ENCODE measurements around the gene GEN1. TPM values are rescaled to one million over a fixed set of nuclear protein-coding genes. Genes with fewer than 3 reads are reported as not detected.

GEN1 gene
- total and polyA plus RNA-seq, 2 donors: 6.6 to 9.5 TPM

DNA sequence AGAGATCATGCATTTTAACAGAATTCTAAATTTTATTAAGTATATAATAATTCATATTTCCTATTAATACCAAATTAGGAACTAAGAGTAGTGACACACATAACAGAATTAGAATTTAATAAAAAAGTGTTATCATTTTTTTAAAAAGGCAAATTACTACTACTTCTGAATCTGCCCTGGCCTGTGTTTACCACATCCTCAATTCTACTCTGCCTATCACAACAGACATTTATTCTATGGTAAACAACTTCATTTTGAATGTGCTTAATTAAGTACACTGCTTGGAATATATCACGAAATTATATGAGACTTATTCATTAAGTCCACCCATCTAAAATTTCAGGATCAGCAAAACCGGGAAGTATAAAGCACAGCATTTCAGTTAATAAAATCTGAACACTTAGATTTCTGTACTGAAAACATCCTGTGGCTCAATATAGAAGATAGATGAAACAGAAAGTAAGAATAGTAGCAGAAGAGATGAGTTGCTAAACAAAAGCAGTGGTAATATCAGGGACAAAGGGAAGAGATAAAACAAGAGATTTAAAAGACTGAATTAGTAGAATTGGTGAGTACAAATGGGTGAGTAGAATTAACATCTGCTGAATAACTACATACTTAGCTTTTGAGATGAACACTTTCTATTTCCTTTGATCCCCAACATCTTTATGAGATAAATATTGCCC, 4.0 kb upstream of the GEN1 start:
- Histone ChIP-seq H3K4me3 (ENCODE audit: low read length in 2 of 2) (no peak overlapping the region), H3K9me3 (ENCODE audit: control insufficient read depth in 2 of 2, insufficient read depth in 1 of 2, low read length in 1 of 2) (peaks cover 0 to 3% of the 10 kb centered on the region in 2 donors), H3K27ac (ENCODE audit: low read depth in 1 of 2, low read length in 1 of 2) (no peak overlapping the region), H3K4me1 (ENCODE audit: control insufficient read depth in 2 of 2, insufficient read depth in 2 of 2, low read length in 2 of 2) (peaks cover 0 to 10% of the 10 kb centered on the region in 2 donors), H3K27me3 (ENCODE audit: control insufficient read depth in 2 of 2, insufficient read depth in 1 of 2, low read length in 1 of 2) (no peaks in the 10 kb centered on the region), H3K36me3 (ENCODE audit: control insufficient read depth in 2 of 2, insufficient read depth in 2 of 2, low read length in 1 of 2) (peaks cover 0 to 4% of the 10 kb centered on the region in 2 donors)
- no peak for DNase-seq (ENCODE audit: low read depth in 6 of 9, low spot score in 9 of 9)
- WGBS: 95% methylated on average over 2 of the region's 2 CpGs

GRCh38 chr2:17752246-17752645, 1.7 kb upstream of the GEN1 start:
- no peak overlapping the region for H3K27ac ChIP-seq (ENCODE audit: low read depth in 1 of 2, low read length in 1 of 2)
- H3K36me3 ChIP-seq (ENCODE audit: control insufficient read depth in 2 of 2, insufficient read depth in 2 of 2, low read length in 1 of 2): no peaks in the 10 kb centered on the region
- 84% methylated on average over 3 of the region's 3 CpGs for WGBS
- no peak for DNase-seq (ENCODE audit: low read depth in 6 of 9, low spot score in 9 of 9)
- peaks cover 0 to 3% of the 10 kb centered on the region in 2 donors for H3K9me3 ChIP-seq (ENCODE audit: control insufficient read depth in 2 of 2, insufficient read depth in 1 of 2, low read length in 1 of 2)
- peak overlapping the region in 1 of 2 donors; percentile 86 for H3K4me3 ChIP-seq (ENCODE audit: low read length in 2 of 2)
- H3K27me3 ChIP-seq (ENCODE audit: control insufficient read depth in 2 of 2, insufficient read depth in 1 of 2, low read length in 1 of 2): no peaks in the 10 kb centered on the region
- peaks cover 0 to 13% of the 10 kb centered on the region in 2 donors for H3K4me1 ChIP-seq (ENCODE audit: control insufficient read depth in 2 of 2, insufficient read depth in 2 of 2, low read length in 2 of 2)

DNA sequence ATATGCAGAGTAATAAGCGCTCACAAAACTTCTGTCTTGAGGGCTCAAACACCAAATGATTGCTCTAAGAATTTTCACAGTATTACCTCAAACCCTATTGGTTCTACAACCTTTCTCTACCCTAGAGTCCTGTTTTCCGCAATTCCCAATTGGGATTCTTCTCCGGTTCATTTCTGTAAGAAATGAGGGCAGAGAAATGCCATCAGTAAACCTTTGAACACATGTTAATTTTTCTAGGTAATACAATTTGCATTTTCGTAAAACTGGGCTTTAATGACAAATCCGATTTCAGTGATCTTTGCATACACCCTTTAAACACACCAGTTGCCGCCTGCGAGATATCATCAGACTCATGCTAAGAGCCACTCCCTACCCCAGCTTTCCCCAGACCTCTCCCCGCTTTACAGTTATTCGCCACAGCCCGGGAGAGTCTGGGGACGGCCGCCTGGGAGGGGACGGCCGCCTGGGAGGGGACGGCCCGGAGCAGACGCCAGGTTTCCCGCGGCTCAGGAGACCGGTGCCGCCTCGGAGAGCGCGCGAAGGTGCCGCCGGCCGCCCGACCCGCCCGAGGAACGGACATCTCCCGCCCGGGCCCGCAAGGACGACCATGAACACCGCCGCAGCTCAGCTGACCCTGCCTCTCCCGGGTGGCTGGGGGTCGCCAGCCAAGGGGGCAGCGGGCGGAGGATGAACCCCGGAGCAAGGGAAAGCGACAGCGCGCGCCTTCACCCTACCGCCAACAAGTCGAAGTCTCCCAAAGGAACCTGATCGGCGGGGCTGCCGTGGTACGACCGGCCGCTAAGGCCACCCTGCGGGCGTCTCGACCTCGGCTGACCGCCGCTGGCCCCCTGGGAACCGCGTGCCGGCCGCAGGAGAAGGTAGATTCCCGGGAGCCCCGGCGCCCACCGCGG, 791 bp upstream of the GEN1 start:
- peak overlapping the region; percentile 76 to 97 for H3K27ac ChIP-seq (ENCODE audit: low read depth in 1 of 2, low read length in 1 of 2)
- H3K4me1 ChIP-seq (ENCODE audit: control insufficient read depth in 2 of 2, insufficient read depth in 2 of 2, low read length in 2 of 2): peaks cover 0 to 13% of the 10 kb centered on the region in 2 donors
- peak in 3 of 9 donors; percentile 19 to 64 (median 28) for DNase-seq (ENCODE audit: low read depth in 6 of 9, low spot score in 9 of 9)

GRCh38 chr2:17754773-17755425, 961 bp downstream of the GEN1 start:
- H3K4me3 ChIP-seq (ENCODE audit: low read length in 2 of 2): peak overlapping the region; percentile 86 to 97
- no peak overlapping the region for H3K27ac ChIP-seq (ENCODE audit: low read depth in 1 of 2, low read length in 1 of 2)
- peaks cover 0 to 13% of the 10 kb centered on the region in 2 donors for H3K4me1 ChIP-seq (ENCODE audit: control insufficient read depth in 2 of 2, insufficient read depth in 2 of 2, low read length in 2 of 2)

More for the DNA sequence above, 791 bp upstream of the GEN1 start:
- Histone ChIP-seq H3K36me3 (ENCODE audit: control insufficient read depth in 2 of 2, insufficient read depth in 2 of 2, low read length in 1 of 2) (no peaks in the 10 kb centered on the region), H3K4me3 (ENCODE audit: low read length in 2 of 2) (peak overlapping the region; percentile 86 to 97), H3K27me3 (ENCODE audit: control insufficient read depth in 2 of 2, insufficient read depth in 1 of 2, low read length in 1 of 2) (no peaks in the 10 kb centered on the region), H3K9me3 (ENCODE audit: control insufficient read depth in 2 of 2, insufficient read depth in 1 of 2, low read length in 1 of 2) (peaks cover 0 to 3% of the 10 kb centered on the region in 2 donors)
- WGBS: 3% methylated on average over 70 of the region's 70 CpGs

DNA sequence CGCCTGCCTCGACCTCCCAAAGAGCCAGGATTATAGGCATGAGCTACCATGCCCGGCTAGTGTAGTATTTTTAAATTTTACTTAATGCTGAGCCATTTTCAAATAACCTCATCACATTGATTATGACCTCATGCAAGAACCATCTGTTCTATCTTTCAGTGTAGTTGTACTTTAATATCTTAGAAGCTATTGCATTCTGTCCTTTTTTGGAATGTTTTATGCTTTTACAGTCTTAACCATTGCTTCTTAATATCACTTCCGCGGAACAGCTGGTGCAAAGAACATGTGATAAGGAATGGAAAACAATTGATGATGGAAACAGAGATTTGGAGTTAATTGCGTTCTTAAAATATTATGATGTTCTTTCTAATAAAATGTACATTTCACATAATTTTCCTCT, 2.7 kb downstream of the GEN1 start:
- WGBS: 97% methylated on average over 6 of the region's 6 CpGs
- Histone ChIP-seq H3K4me1 (ENCODE audit: control insufficient read depth in 2 of 2, insufficient read depth in 2 of 2, low read length in 2 of 2) (peaks cover 0 to 13% of the 10 kb centered on the region in 2 donors), H3K27ac (ENCODE audit: low read depth in 1 of 2, low read length in 1 of 2) (no peak overlapping the region)

More at GRCh38 chr2:17754773-17755425, 961 bp downstream of the GEN1 start:
- no peaks in the 10 kb centered on the region for H3K27me3 ChIP-seq (ENCODE audit: control insufficient read depth in 2 of 2, insufficient read depth in 1 of 2, low read length in 1 of 2)
- H3K36me3 ChIP-seq (ENCODE audit: control insufficient read depth in 2 of 2, insufficient read depth in 2 of 2, low read length in 1 of 2): no peaks in the 10 kb centered on the region
- WGBS: 37% methylated on average over 8 of the region's 8 CpGs
- peaks cover 0 to 3% of the 10 kb centered on the region in 2 donors for H3K9me3 ChIP-seq (ENCODE audit: control insufficient read depth in 2 of 2, insufficient read depth in 1 of 2, low read length in 1 of 2)
- peak in 1 of 9 donors; percentile 1 for DNase-seq (ENCODE audit: low read depth in 6 of 9, low spot score in 9 of 9)

DNA sequence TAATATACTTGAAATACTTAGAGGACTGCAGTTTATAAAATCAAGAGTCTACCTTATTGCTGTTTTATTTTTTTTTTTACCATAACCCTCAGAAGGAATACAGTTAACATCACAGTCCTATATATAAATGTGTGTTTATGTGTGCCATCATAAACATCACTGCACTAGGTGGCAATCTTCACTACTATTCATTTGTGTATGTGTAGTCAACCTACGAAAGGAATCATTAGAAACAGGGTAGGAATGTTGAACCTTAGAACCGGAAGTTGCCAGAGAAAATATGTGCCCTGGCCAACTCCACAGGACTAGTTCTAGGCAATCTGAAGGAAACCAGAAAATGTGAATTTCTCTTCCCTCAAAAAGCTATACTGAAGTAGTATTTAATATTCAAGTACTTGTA, 3.4 kb downstream of the GEN1 start:
- H3K4me3 ChIP-seq (ENCODE audit: low read length in 2 of 2): no peak overlapping the region
- no peak overlapping the region for H3K27ac ChIP-seq (ENCODE audit: low read depth in 1 of 2, low read length in 1 of 2)
- no peaks in the 10 kb centered on the region for H3K27me3 ChIP-seq (ENCODE audit: control insufficient read depth in 2 of 2, insufficient read depth in 1 of 2, low read length in 1 of 2)
- 93% methylated on average over 2 of the region's 2 CpGs for WGBS
- DNase-seq (ENCODE audit: low read depth in 6 of 9, low spot score in 9 of 9): no peak
- peaks cover 3 to 4% of the 10 kb centered on the region in 2 donors for H3K36me3 ChIP-seq (ENCODE audit: control insufficient read depth in 2 of 2, insufficient read depth in 2 of 2, low read length in 1 of 2)
- H3K4me1 ChIP-seq (ENCODE audit: control insufficient read depth in 2 of 2, insufficient read depth in 2 of 2, low read length in 2 of 2): peaks cover 0 to 13% of the 10 kb centered on the region in 2 donors
- peaks cover 0 to 3% of the 10 kb centered on the region in 2 donors for H3K9me3 ChIP-seq (ENCODE audit: control insufficient read depth in 2 of 2, insufficient read depth in 1 of 2, low read length in 1 of 2)

More for the DNA sequence above, 2.7 kb downstream of the GEN1 start:
- H3K36me3 ChIP-seq (ENCODE audit: control insufficient read depth in 2 of 2, insufficient read depth in 2 of 2, low read length in 1 of 2): peaks cover 3 to 4% of the 10 kb centered on the region in 2 donors
- H3K4me3 ChIP-seq (ENCODE audit: low read length in 2 of 2): no peak overlapping the region
- no peaks in the 10 kb centered on the region for H3K27me3 ChIP-seq (ENCODE audit: control insufficient read depth in 2 of 2, insufficient read depth in 1 of 2, low read length in 1 of 2)
- peaks cover 0 to 3% of the 10 kb centered on the region in 2 donors for H3K9me3 ChIP-seq (ENCODE audit: control insufficient read depth in 2 of 2, insufficient read depth in 1 of 2, low read length in 1 of 2)
- no peak for DNase-seq (ENCODE audit: low read depth in 6 of 9, low spot score in 9 of 9)

DNA sequence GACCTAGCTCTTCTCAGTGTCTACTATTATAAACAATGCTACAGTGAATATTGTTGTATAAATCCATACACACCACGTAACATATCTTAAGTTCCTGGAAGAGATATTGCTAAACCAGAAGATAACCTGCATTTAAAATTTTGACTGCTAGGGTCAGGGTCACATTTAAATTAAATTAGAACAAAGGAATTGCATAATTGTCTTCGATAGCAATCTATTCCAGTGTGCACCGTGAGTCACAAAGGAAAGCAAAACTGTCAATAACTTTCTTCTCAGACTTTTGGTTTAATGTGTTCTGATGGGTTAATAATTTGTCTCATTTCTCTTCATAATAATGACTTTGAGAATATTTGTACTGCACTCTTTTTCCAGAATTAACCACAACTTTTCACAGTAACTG, 4.2 kb downstream of the GEN1 start:
- no peak for DNase-seq (ENCODE audit: low read depth in 6 of 9, low spot score in 9 of 9)
- H3K9me3 ChIP-seq (ENCODE audit: control insufficient read depth in 2 of 2, insufficient read depth in 1 of 2, low read length in 1 of 2): peaks cover 0 to 3% of the 10 kb centered on the region in 2 donors
- H3K27me3 ChIP-seq (ENCODE audit: control insufficient read depth in 2 of 2, insufficient read depth in 1 of 2, low read length in 1 of 2): no peaks in the 10 kb centered on the region
- H3K27ac ChIP-seq (ENCODE audit: low read depth in 1 of 2, low read length in 1 of 2): no peak overlapping the region
- H3K4me3 ChIP-seq (ENCODE audit: low read length in 2 of 2): no peak overlapping the region
- 95% methylated on average over 3 of the region's 3 CpGs for WGBS
- peaks cover 0 to 9% of the 10 kb centered on the region in 2 donors for H3K4me1 ChIP-seq (ENCODE audit: control insufficient read depth in 2 of 2, insufficient read depth in 2 of 2, low read length in 2 of 2)
- H3K36me3 ChIP-seq (ENCODE audit: control insufficient read depth in 2 of 2, insufficient read depth in 2 of 2, low read length in 1 of 2): peaks cover 3 to 4% of the 10 kb centered on the region in 2 donors

- WGBS: 97% methylated on average over 2 of the region's 2 CpGs
- peaks cover 3 to 4% of the 10 kb centered on the region in 2 donors for H3K36me3 ChIP-seq (ENCODE audit: control insufficient read depth in 2 of 2, insufficient read depth in 2 of 2, low read length in 1 of 2)
- H3K9me3 ChIP-seq (ENCODE audit: control insufficient read depth in 2 of 2, insufficient read depth in 1 of 2, low read length in 1 of 2): no peaks in the 10 kb centered on the region
- peaks cover 0 to 4% of the 10 kb centered on the region in 2 donors for H3K4me1 ChIP-seq (ENCODE audit: control insufficient read depth in 2 of 2, insufficient read depth in 2 of 2, low read length in 2 of 2)
- no peak for DNase-seq (ENCODE audit: low read depth in 6 of 9, low spot score in 9 of 9)
- H3K27ac ChIP-seq (ENCODE audit: low read depth in 1 of 2, low read length in 1 of 2): no peak overlapping the region
- no peak overlapping the region for H3K4me3 ChIP-seq (ENCODE audit: low read length in 2 of 2)
- H3K27me3 ChIP-seq (ENCODE audit: control insufficient read depth in 2 of 2, insufficient read depth in 1 of 2, low read length in 1 of 2): no peaks in the 10 kb centered on the region
Measured at GRCh38 chr2:17759805-17760204, 5.9 kb downstream of the GEN1 start.
